ENCODE measurements around the gene EIF4G3.

The EIF4G3 gene

GRCh38 chr1:21099034-21099868, 77.4 kb downstream of the EIF4G3 start:
- Histone ChIP-seq H3K27me3 (ENCODE audit: low read length) (no peaks in the 10 kb centered on the region), H3F3A (ENCODE audit: insufficient read depth) (no peaks in the 10 kb centered on the region), H4K20me1 (ENCODE audit: low read depth, low read length) (no peaks in the 10 kb centered on the region), H3K9me2 (replicated peaks; ENCODE audit: insufficient read depth, low read length) (no peaks in the 10 kb centered on the region), H3K9me3 (ENCODE audit: insufficient read depth, low read length) (no peaks in the 10 kb centered on the region), H3K79me2 (ENCODE audit: insufficient read depth, low read length) (peaks cover 63% of the 10 kb centered on the region), H2AFZ (ENCODE audit: low read depth, low read length, severe bottlenecking) (no peak overlapping the region), H3K4me2 (ENCODE audit: low read depth, low read length, poor library complexity, severe bottlenecking) (no peak overlapping the region), H3K36me3 (ENCODE audit: low read length) (peaks cover 18% of the 10 kb centered on the region), H3K9ac (ENCODE audit: low read length) (no peak overlapping the region), H3K27ac (ENCODE audit: low read depth, low read length) (no peak overlapping the region), H3K4me3 (ENCODE audit: insufficient read depth, low read length, poor library complexity, severe bottlenecking) (no peak overlapping the region)
- TF ChIP-seq EZH2phosphoT487 (conservative IDR thresholded peaks at IDR 0.05; ENCODE audit: low read length) (no peak), CTCF (IDR thresholded peaks at IDR 0.05; ENCODE audit: insufficient read depth, low read length, poor library complexity, severe bottlenecking) (no peak)

DNA sequence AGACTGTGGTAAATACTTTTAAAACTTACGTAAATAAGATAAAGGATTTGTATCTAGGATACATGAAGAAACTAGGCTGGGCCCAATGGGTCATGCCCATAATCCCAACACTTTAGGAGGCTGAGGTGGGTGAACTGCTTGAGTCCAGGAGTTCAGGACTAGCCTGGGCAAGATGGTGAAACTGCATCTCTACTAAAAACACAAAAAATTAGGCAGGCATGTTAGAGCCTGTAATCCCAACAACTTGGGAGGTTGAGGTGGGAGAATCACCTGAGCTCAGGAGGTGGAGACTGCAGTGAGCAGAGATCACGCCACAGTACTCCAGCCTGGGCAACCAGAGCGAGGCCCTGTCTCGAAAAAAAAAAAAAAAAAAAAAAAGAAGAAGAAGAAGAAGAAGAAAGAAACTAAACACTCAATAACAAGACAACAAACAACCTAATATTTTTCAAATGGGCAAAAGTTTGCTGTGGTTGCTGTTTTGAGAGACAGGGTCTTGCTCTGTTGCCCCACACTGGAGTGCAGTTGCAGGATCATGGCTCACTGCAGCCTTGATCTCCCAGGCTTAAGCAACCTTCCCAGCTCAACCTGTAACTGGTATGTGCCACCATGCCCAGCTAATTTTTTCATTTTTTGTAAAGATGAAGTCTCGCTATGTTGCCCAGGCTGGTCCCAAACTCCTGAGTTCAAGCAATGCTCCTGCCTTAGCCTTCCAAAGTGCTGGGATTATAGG, 78.3 kb downstream of the EIF4G3 start:
- peaks cover 18% of the 10 kb centered on the region for H3K36me3 ChIP-seq (ENCODE audit: low read length)
- no peak overlapping the region for H3K4me2 ChIP-seq (ENCODE audit: low read depth, low read length, poor library complexity, severe bottlenecking)
- no peak overlapping the region for H2AFZ ChIP-seq (ENCODE audit: low read depth, low read length, severe bottlenecking)
- H3K9me3 ChIP-seq (ENCODE audit: insufficient read depth, low read length): no peaks in the 10 kb centered on the region
- peaks cover 57% of the 10 kb centered on the region for H3K79me2 ChIP-seq (ENCODE audit: insufficient read depth, low read length)
- H3K9ac ChIP-seq (ENCODE audit: low read length): no peak overlapping the region
- H3K27me3 ChIP-seq (ENCODE audit: low read length): no peaks in the 10 kb centered on the region
- H3K4me3 ChIP-seq (ENCODE audit: insufficient read depth, low read length, poor library complexity, severe bottlenecking): no peak overlapping the region
- H3F3A ChIP-seq (ENCODE audit: insufficient read depth): no peaks in the 10 kb centered on the region
- H3K27ac ChIP-seq (ENCODE audit: low read depth, low read length): no peak overlapping the region
- H4K20me1 ChIP-seq (ENCODE audit: low read depth, low read length): no peaks in the 10 kb centered on the region
- no peaks in the 10 kb centered on the region for H3K9me2 ChIP-seq (replicated peaks; ENCODE audit: insufficient read depth, low read length)
- TF ChIP-seq EZH2phosphoT487 (conservative IDR thresholded peaks at IDR 0.05; ENCODE audit: low read length) (no peak), CTCF (IDR thresholded peaks at IDR 0.05; ENCODE audit: insufficient read depth, low read length, poor library complexity, severe bottlenecking) (no peak)

GRCh38 chr1:21097729-21098128, 79.0 kb downstream of the EIF4G3 start:
- peaks cover 57% of the 10 kb centered on the region for H3K79me2 ChIP-seq (ENCODE audit: insufficient read depth, low read length)
- TF ChIP-seq CTCF (IDR thresholded peaks at IDR 0.05; ENCODE audit: insufficient read depth, low read length, poor library complexity, severe bottlenecking) (no peak), EZH2phosphoT487 (conservative IDR thresholded peaks at IDR 0.05; ENCODE audit: low read length) (no peak)

More at GRCh38 chr1:21097729-21098128, 79.0 kb downstream of the EIF4G3 start:
- H3K4me2 ChIP-seq (ENCODE audit: low read depth, low read length, poor library complexity, severe bottlenecking): no peak overlapping the region
- H4K20me1 ChIP-seq (ENCODE audit: low read depth, low read length): no peaks in the 10 kb centered on the region
- peaks cover 18% of the 10 kb centered on the region for H3K36me3 ChIP-seq (ENCODE audit: low read length)
- no peaks in the 10 kb centered on the region for H3K9me3 ChIP-seq (ENCODE audit: insufficient read depth, low read length)
- H3K9ac ChIP-seq (ENCODE audit: low read length): no peak overlapping the region
- no peak overlapping the region for H2AFZ ChIP-seq (ENCODE audit: low read depth, low read length, severe bottlenecking)
- no peaks in the 10 kb centered on the region for H3K27me3 ChIP-seq (ENCODE audit: low read length)
- no peaks in the 10 kb centered on the region for H3F3A ChIP-seq (ENCODE audit: insufficient read depth)
- no peak overlapping the region for H3K27ac ChIP-seq (ENCODE audit: low read depth, low read length)
- H3K9me2 ChIP-seq (replicated peaks; ENCODE audit: insufficient read depth, low read length): no peaks in the 10 kb centered on the region
- no peak overlapping the region for H3K4me3 ChIP-seq (ENCODE audit: insufficient read depth, low read length, poor library complexity, severe bottlenecking)
